T follicular helper cell (primary cell): ENCODE results near the gene SPOCK2.

Experiments used
- DNase-seq: peaks from one replicate; pipeline ENCODE4 v3.0.0-alpha.2; 2020; ENCODE audit warnings: low read depth

SPOCK2 gene

GRCh38 chr10:72030762-72031543, 57.4 kb downstream of the SPOCK2 start:
- no peak for DNase-seq

GRCh38 chr10:72029414-72029813, 58.9 kb downstream of the SPOCK2 start:
- no peak for DNase-seq

GRCh38 chr10:72027498-72027897, 60.9 kb downstream of the SPOCK2 start:
- DNase-seq: no peak

GRCh38 chr10:72026278-72027111, 61.9 kb downstream of the SPOCK2 start:
- DNase-seq: no peak

- DNase-seq: no peak
Observed at GRCh38 chr10:72025832-72026231, 62.5 kb downstream of the SPOCK2 start.

GRCh38 chr10:72025400-72025799, 63.0 kb downstream of the SPOCK2 start:
- DNase-seq: no peak

GRCh38 chr10:72024596-72024995, 63.8 kb downstream of the SPOCK2 start:
- no peak for DNase-seq

- no peak for DNase-seq
Observed at GRCh38 chr10:72022228-72022627, 66.1 kb downstream of the SPOCK2 start.

GRCh38 chr10:72020914-72021809, 67.2 kb downstream of the SPOCK2 start:
- DNase-seq: no peak

GRCh38 chr10:72019085-72019876, 69.1 kb downstream of the SPOCK2 start:
- no peak for DNase-seq

GRCh38 chr10:72016608-72017300, 71.6 kb downstream of the SPOCK2 start:
- DNase-seq: no peak

GRCh38 chr10:72015841-72016240, 72.5 kb downstream of the SPOCK2 start:
- no peak for DNase-seq

- DNase-seq: no peak
Observed at GRCh38 chr10:72014785-72015480, 73.4 kb downstream of the SPOCK2 start.

- DNase-seq: no peak
Observed at GRCh38 chr10:72014197-72014596, 74.2 kb downstream of the SPOCK2 start.

GRCh38 chr10:72013202-72013945, 75.0 kb downstream of the SPOCK2 start:
- no peak for DNase-seq

- DNase-seq: no peak
Observed at GRCh38 chr10:72012796-72013195, 75.6 kb downstream of the SPOCK2 start.

- no peak for DNase-seq
Observed at GRCh38 chr10:72011976-72012512, 76.3 kb downstream of the SPOCK2 start.

GRCh38 chr10:72011468-72011867, 76.9 kb downstream of the SPOCK2 start:
- no peak for DNase-seq

GRCh38 chr10:72011016-72011415, 77.3 kb downstream of the SPOCK2 start:
- DNase-seq: no peak
